ENCODE measurements around the gene PIPOX.

Gene PIPOX

DNA sequence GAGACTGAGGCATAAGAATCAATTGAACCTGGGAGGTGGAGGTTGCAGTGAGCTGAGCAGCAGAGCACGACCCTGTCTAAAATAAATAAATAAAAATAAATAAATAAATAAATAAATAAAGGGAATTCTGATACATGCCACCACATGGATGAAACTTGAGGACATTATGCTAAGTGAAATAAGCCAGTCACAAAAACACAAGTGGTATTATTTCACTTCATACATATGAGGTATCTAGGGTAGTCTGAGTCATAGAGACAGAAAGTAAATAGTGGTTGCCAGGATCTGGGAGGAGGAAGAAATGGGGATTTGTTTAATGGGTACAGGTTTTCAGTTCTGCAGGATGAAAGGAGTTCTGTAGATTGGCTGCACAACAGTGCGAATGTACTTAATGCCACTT lies 16.3 kb downstream of the PIPOX start:
- no peaks in the 10 kb centered on the region for H3K9me3 Mint-ChIP-seq
- no peaks in the 10 kb centered on the region for H3K27me3 Mint-ChIP-seq
- ATAC-seq (replicated peaks; ENCODE audit: extremely low read depth, poor library complexity, severe bottlenecking): no peak
- no peak overlapping the region for H3K27ac Mint-ChIP-seq (ENCODE audit: low read depth)
- H3K36me3 Mint-ChIP-seq (ENCODE audit: insufficient read depth): no peaks in the 10 kb centered on the region
- H3K4me1 Mint-ChIP-seq: no peaks in the 10 kb centered on the region
- H3K4me3 Mint-ChIP-seq: no peak overlapping the region
- no peak for DNase-seq (ENCODE audit: low spot score in 2 of 2)

DNA sequence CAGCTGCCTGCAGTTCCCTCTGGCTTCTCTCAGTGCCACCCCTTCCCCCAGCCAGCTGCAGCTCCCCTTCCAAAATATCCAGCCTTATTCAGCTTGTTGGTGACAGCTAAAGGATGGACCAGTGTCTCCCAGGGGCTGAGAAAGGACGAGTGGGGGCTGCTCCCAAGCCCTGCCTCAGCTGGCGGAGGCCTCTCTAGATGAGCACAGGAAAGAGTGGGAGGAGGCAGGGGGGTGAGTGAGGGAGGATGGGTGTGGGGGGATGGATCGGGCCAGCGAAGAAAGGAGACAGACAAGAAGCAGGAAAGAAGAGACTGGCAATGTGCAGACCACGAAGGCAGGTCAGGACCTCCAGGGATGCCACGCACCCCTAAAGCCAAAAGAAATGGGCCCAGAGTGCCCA lies 17.5 kb downstream of the PIPOX start:
- no peaks in the 10 kb centered on the region for H3K36me3 Mint-ChIP-seq (ENCODE audit: insufficient read depth)
- ATAC-seq (replicated peaks; ENCODE audit: extremely low read depth, poor library complexity, severe bottlenecking): no peak
- no peaks in the 10 kb centered on the region for H3K27me3 Mint-ChIP-seq
- H3K27ac Mint-ChIP-seq (ENCODE audit: low read depth): no peak overlapping the region
- no peaks in the 10 kb centered on the region for H3K9me3 Mint-ChIP-seq
- no peak for DNase-seq (ENCODE audit: low spot score in 2 of 2)
- H3K4me3 Mint-ChIP-seq: no peak overlapping the region
- H3K4me1 Mint-ChIP-seq: no peaks in the 10 kb centered on the region

DNA sequence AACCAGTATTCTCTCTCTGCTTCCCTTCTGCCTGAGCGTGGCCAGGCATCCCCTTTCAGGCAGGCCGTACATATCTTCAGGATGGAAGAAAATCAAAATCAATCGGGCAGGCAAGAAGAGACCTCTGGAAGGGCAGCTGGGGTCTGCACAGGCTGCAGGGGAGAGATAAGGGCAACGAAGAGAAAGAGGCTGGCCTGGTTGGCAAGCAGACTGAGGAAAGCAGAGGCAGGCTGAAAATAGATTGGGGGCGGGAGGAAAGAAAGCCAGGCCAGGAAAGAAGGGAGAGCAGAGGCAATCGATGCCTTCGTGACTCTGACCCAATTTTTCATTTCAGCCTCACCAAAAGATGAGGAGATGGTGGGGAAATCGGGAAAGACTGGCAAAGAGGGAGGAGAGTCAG lies 18.1 kb downstream of the PIPOX start:
- Mint-ChIP-seq H3K27ac (ENCODE audit: low read depth) (no peak overlapping the region), H3K9me3 (no peaks in the 10 kb centered on the region), H3K36me3 (ENCODE audit: insufficient read depth) (no peaks in the 10 kb centered on the region), H3K4me3 (no peak overlapping the region), H3K4me1 (no peaks in the 10 kb centered on the region), H3K27me3 (no peaks in the 10 kb centered on the region)
- ATAC-seq (replicated peaks; ENCODE audit: extremely low read depth, poor library complexity, severe bottlenecking) (no peak), DNase-seq (ENCODE audit: low spot score in 2 of 2) (no peak)

DNA sequence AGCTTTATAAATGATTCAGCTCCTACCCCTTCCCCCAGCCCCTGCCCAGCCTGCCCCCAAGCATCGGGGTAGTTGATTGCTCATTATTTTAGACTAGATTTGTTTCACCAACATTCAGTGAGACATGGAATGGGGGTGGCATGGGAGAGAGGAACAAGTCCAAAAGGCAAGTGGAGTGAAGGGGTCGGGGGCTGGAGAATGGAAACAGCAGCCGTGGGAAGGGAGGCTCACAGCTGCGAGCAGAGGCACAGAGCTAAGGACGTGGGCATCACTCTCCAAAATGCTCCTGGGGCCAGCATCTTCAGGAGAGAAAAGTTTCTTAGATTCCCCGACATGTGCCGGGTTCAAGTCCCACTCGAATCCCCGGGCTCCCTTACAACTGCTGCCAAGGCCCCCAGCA lies 19.3 kb downstream of the PIPOX start:
- Mint-ChIP-seq H3K27ac (ENCODE audit: low read depth) (no peak overlapping the region), H3K27me3 (no peaks in the 10 kb centered on the region), H3K36me3 (ENCODE audit: insufficient read depth) (no peaks in the 10 kb centered on the region), H3K4me1 (no peaks in the 10 kb centered on the region), H3K9me3 (no peaks in the 10 kb centered on the region), H3K4me3 (no peak overlapping the region)
- DNase-seq (ENCODE audit: low spot score in 2 of 2): no peak
- no peak for ATAC-seq (replicated peaks; ENCODE audit: extremely low read depth, poor library complexity, severe bottlenecking)

DNA sequence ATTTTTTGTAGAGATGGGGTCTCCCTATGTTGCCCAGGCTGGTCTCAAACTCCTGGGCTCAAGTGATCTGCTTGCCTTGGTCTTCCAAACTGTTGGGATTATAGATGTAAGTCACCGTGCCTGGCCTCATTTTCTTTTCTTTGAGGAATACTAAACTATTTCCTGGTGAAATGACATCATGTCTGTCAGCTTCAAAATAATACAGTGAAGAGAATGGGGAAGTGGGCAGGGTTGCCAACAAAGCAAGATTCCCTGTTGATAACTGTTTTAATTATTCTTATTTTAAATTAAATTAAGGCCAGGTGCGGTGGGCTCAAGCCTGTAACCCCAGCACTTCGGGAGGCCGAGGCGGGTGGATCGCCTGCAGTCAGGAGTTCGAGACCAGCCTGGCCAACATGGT lies 21.1 kb downstream of the PIPOX start:
- DNase-seq (ENCODE audit: low spot score in 2 of 2) (no peak), ATAC-seq (replicated peaks; ENCODE audit: extremely low read depth, poor library complexity, severe bottlenecking) (no peak)
- Mint-ChIP-seq H3K27me3 (no peaks in the 10 kb centered on the region), H3K36me3 (ENCODE audit: insufficient read depth) (no peaks in the 10 kb centered on the region), H3K4me3 (no peak overlapping the region), H3K4me1 (no peaks in the 10 kb centered on the region), H3K9me3 (no peaks in the 10 kb centered on the region), H3K27ac (ENCODE audit: low read depth) (no peak overlapping the region)

DNA sequence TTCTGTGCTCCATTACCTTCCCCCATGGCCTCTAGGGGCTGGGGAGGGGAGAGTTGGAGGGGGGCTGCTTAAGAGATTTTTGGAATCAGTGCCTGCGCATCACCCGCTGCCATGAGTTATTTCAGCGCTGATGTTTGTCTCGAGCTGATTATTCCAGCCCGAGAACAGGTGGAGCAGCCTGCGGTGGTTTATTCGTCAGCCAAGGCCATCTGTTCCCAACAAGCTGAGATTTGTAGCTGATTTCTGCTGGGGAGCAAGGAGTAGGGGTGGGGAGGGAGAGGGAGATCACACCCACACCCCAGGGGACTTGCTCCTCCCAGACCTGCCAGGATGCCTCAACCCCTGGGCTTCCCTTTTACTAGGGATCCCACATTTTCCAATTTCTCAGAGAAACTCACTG lies 23.1 kb downstream of the PIPOX start:
- Mint-ChIP-seq H3K9me3 (no peaks in the 10 kb centered on the region), H3K4me1 (no peaks in the 10 kb centered on the region), H3K4me3 (no peak overlapping the region), H3K36me3 (ENCODE audit: insufficient read depth) (peaks cover 6% of the 10 kb centered on the region), H3K27ac (ENCODE audit: low read depth) (no peak overlapping the region), H3K27me3 (no peaks in the 10 kb centered on the region)
- no peak for ATAC-seq (replicated peaks; ENCODE audit: extremely low read depth, poor library complexity, severe bottlenecking)
- DNase-seq (ENCODE audit: low spot score in 2 of 2): no peak

DNA sequence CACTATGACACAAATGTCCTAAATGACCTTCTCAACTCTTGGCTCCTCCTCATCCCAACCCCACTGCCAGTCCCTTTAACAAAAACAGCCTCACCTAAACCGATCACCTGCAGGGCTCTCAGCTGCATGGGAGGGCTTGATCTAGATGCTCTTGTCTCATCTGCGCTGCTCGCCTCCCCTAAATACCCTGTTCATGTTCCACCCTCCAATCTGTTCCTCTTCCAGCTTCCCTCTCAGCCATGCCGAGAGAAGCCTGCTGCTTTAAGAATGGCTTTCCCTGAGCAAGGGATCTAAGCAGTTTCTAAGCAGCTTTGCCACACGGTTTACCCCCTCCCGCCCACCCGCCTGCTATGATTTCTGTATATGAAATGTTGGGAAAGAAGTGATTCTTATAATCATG lies 23.7 kb downstream of the PIPOX start:
- Mint-ChIP-seq H3K4me1 (no peaks in the 10 kb centered on the region), H3K27me3 (no peaks in the 10 kb centered on the region), H3K4me3 (no peak overlapping the region), H3K27ac (ENCODE audit: low read depth) (no peak overlapping the region), H3K9me3 (no peaks in the 10 kb centered on the region), H3K36me3 (ENCODE audit: insufficient read depth) (peaks cover 6% of the 10 kb centered on the region)
- DNase-seq (ENCODE audit: low spot score in 2 of 2) (no peak), ATAC-seq (replicated peaks; ENCODE audit: extremely low read depth, poor library complexity, severe bottlenecking) (no peak)

DNA sequence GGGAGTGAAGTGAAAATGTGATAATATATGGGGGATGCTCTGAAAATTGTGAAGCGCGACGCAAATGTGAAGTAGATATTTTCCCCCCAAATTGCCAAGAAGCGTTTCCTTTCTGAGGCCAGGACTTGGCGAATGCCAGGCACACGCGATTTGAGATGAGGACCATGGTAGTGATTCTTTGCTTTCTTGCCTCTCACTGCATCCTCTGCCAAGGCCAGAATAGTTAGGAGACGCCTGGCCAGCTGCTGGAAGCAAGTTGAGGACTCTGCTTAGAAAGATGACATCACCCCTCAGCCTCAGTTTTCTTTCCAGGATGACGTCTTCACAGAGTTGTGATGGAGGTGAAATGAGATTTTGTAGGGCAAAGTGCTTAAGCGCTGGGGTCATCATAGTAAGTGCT lies 25.9 kb downstream of the PIPOX start:
- no peak for ATAC-seq (replicated peaks; ENCODE audit: extremely low read depth, poor library complexity, severe bottlenecking)
- no peak overlapping the region for H3K27ac Mint-ChIP-seq (ENCODE audit: low read depth)
- peaks cover 11% of the 10 kb centered on the region for H3K4me1 Mint-ChIP-seq
- H3K27me3 Mint-ChIP-seq: no peaks in the 10 kb centered on the region
- H3K4me3 Mint-ChIP-seq: no peak overlapping the region
- no peaks in the 10 kb centered on the region for H3K9me3 Mint-ChIP-seq
- peaks cover 10% of the 10 kb centered on the region for H3K36me3 Mint-ChIP-seq (ENCODE audit: insufficient read depth)
- no peak for DNase-seq (ENCODE audit: low spot score in 2 of 2)

DNA sequence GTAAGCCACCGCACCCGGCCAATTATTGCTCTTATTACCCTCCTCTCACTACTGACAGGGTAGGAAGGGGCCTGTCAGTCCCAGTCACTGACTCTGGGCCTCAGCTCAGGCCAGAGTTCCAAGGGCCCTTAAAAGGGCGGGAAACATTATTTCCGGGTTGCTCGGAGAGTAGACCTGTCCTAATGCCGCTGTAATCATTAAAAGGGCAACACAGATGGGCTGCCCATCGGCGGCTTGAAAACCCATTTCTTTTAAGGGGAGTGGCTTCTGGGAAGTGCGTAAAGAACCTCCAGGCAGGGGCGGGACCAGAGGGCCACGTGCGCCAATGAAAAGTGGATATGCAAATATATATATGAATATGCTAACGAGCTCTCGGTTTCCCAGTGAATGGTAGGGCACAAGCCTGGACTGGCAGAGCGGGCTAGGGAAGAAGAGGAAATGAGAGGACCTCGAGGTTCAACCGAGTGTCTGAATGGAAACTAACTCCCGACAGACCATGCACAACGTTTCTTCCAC lies 26.6 kb downstream of the PIPOX start:
- H3K9me3 Mint-ChIP-seq: no peaks in the 10 kb centered on the region
- peaks cover 18% of the 10 kb centered on the region for H3K4me1 Mint-ChIP-seq
- H3K4me3 Mint-ChIP-seq: no peak overlapping the region
- H3K27me3 Mint-ChIP-seq: no peaks in the 10 kb centered on the region
- DNase-seq (ENCODE audit: low spot score in 2 of 2) (no peak), ATAC-seq (replicated peaks; ENCODE audit: extremely low read depth, poor library complexity, severe bottlenecking) (no peak)
- peaks cover 10% of the 10 kb centered on the region for H3K36me3 Mint-ChIP-seq (ENCODE audit: insufficient read depth)
- H3K27ac Mint-ChIP-seq (ENCODE audit: low read depth): no peak overlapping the region

DNA sequence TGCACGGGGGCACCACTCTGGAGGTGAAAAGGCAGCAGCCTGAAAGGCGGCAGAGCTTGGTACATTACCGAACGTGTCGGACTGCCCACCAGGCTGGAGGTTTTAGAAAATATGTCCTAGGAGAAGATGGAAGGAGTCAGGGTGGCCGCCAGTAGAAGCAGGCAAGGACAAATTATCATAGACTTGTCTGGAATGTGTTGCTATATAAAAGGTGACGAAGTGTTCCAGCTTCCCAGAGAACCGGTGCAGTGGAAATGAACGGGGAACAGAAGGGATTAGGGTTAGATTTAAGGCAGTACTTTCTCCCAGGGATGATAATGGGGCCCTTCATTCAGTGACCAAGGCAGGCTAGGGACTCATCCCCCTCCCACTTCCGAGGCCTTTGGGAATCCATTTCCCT lies 27.4 kb downstream of the PIPOX start:
- no peaks in the 10 kb centered on the region for H3K9me3 Mint-ChIP-seq
- H3K36me3 Mint-ChIP-seq (ENCODE audit: insufficient read depth): peaks cover 10% of the 10 kb centered on the region
- no peak overlapping the region for H3K4me3 Mint-ChIP-seq
- H3K27me3 Mint-ChIP-seq: no peaks in the 10 kb centered on the region
- H3K27ac Mint-ChIP-seq (ENCODE audit: low read depth): peak overlapping the region; percentile 20
- H3K4me1 Mint-ChIP-seq: peaks cover 20% of the 10 kb centered on the region
- DNase-seq (ENCODE audit: low spot score in 2 of 2): no peak
- ATAC-seq (replicated peaks; ENCODE audit: extremely low read depth, poor library complexity, severe bottlenecking): no peak

DNA sequence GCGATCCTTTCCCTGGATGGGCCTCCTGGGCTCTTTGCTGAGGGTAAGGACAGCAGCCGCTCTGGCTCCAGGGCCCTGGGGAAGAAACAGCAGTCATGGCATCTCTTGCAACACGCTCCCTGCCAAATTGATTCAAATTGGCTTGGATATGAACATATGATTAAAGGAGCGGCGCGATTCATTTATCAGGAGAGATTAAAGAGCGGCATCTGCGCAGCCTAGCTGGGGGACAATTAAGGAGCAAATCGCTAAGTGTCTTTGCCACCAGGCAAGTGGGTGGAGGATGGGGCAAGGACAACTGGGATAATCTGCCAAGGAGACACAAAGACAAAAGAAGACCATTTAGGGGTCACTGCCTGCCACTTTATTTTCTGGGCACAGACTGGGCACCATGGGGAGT lies 27.8 kb downstream of the PIPOX start:
- no peak for DNase-seq (ENCODE audit: low spot score in 2 of 2)
- ATAC-seq (replicated peaks; ENCODE audit: extremely low read depth, poor library complexity, severe bottlenecking): no peak
- H3K4me3 Mint-ChIP-seq: no peak overlapping the region
- peak overlapping the region; percentile 20 for H3K27ac Mint-ChIP-seq (ENCODE audit: low read depth)
- H3K36me3 Mint-ChIP-seq (ENCODE audit: insufficient read depth): peaks cover 10% of the 10 kb centered on the region
- H3K4me1 Mint-ChIP-seq: peaks cover 24% of the 10 kb centered on the region
- no peaks in the 10 kb centered on the region for H3K9me3 Mint-ChIP-seq
- H3K27me3 Mint-ChIP-seq: no peaks in the 10 kb centered on the region

DNA sequence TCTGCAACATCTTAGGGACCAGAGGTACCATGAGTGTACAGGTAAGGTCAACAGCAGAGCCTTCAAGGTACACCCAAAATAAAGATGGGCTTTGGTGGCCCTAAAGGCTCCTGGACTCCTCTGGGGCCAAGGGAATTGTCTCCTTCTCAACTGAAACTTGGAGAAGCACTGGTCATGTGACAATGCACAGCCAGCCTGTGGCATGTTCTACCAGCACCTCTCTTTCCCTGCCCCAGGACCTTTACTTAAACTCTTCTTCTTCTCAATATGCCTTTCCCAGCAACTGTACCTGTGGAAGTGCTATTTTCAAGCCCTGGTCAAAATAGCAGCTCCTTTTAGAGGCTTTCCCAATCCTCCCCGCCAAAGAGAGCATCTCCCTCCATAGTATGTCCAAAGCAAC lies 28.4 kb downstream of the PIPOX start:
- H3K4me1 Mint-ChIP-seq: peaks cover 26% of the 10 kb centered on the region
- DNase-seq (ENCODE audit: low spot score in 2 of 2) (no peak), ATAC-seq (replicated peaks; ENCODE audit: extremely low read depth, poor library complexity, severe bottlenecking) (no peak)
- no peak overlapping the region for H3K4me3 Mint-ChIP-seq
- no peaks in the 10 kb centered on the region for H3K9me3 Mint-ChIP-seq
- no peaks in the 10 kb centered on the region for H3K27me3 Mint-ChIP-seq
- peak overlapping the region; percentile 11 for H3K27ac Mint-ChIP-seq (ENCODE audit: low read depth)
- peaks cover 10% of the 10 kb centered on the region for H3K36me3 Mint-ChIP-seq (ENCODE audit: insufficient read depth)

DNA sequence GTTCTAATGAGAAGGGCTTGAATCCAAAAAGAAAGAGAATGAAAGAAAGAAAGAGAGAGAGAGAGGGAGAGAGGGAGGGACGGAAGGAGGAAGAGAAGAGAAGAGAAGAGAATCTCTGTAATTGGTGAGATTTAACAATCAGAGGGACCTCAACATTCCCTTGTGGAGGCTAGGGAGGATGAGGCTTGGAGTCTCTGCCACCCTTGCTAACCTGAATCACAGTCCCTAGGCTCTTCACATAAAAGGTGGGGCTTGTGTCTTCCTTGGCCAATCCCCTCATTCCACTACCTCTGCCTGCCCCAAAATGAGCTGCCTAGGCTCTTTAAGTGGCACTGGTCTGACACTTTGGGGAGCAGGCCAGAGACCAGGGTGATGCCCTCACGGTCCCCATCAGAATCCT lies 30.1 kb downstream of the PIPOX start:
- Mint-ChIP-seq H3K27ac (ENCODE audit: low read depth) (peak overlapping the region; percentile 45), H3K27me3 (no peaks in the 10 kb centered on the region), H3K9me3 (no peaks in the 10 kb centered on the region), H3K36me3 (ENCODE audit: insufficient read depth) (peaks cover 14% of the 10 kb centered on the region), H3K4me1 (peaks cover 26% of the 10 kb centered on the region), H3K4me3 (no peak overlapping the region)
- no peak for ATAC-seq (replicated peaks; ENCODE audit: extremely low read depth, poor library complexity, severe bottlenecking)
- no peak for DNase-seq (ENCODE audit: low spot score in 2 of 2)

DNA sequence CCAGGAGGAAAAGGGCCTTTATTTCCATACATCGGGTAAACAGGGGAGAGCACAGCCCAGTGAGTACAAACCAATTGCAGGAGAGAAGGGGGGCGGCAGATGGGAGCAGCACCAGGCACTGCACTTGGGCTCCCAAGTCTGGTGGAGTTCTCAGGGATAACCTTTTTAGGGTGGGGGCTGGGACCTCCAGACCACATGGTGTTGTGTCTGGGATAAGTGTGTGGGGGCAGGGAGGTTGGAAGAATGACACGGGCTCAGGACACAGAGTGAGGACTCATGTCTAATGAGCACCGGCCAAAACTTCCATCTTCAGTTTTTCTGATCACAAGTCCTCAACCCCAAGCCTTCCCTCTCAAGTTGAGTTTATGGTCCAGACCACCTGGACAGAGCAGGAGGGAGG lies 30.6 kb downstream of the PIPOX start:
- Mint-ChIP-seq H3K4me3 (no peak overlapping the region), H3K9me3 (no peaks in the 10 kb centered on the region), H3K27me3 (no peaks in the 10 kb centered on the region), H3K4me1 (peaks cover 26% of the 10 kb centered on the region), H3K36me3 (ENCODE audit: insufficient read depth) (peaks cover 16% of the 10 kb centered on the region), H3K27ac (ENCODE audit: low read depth) (peak overlapping the region; percentile 45)
- no peak for ATAC-seq (replicated peaks; ENCODE audit: extremely low read depth, poor library complexity, severe bottlenecking)
- DNase-seq (ENCODE audit: low spot score in 2 of 2): no peak

All from central memory CD8-positive, alpha-beta T cell (primary cell).